ENCODE measurements around the gene PRKCE. TPM values are rescaled to one million over a fixed set of nuclear protein-coding genes. Genes with fewer than 3 reads are reported as not detected.

Gene PRKCE
- total RNA-seq, 1 donor from 2014 or later: 12.0 TPM

DNA sequence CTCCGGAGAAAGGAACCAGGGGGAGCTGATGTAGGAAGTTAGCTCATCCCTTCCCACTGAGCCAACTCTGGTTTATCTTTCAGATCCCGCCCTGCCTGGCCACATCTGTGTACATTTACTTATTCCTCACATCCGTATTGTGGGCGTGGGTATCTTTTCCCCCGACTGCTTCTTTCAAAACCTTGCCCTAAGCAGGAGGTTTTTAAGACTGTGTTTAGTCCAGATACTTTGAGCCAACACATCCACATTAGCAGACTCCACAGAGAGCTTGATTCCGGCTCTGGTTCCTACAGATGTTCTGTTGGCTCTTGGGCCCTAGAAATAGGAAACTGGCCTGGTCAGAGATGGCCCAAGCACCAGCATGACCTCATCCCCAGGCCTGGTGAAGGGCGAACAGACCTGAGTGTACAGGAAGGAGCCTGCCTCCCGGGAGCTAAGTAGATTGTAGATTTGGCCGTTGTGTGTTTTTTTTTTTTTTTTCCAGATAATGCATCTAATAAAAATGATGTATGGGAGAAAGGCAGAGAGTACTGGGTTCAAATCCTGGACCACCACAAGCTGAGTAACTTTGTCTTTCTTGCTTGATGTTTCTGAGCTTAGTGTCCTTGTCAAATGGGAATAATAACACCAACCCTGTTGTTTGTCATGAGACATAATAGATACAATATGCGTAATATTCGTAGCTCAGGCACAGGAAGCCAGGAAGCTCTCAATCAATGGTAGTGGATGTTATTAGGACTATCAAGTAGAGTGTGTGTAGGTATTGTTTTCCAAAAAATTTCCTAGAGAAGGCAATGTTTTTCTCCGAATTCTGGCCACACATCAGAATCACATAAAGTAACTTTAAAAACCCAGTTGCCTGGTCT lies 92.3 kb downstream of the PRKCE start:
- Mint-ChIP-seq H3K4me1 (ENCODE audit: low read depth) (peaks cover 4% of the 10 kb centered on the region), H3K9me3 (ENCODE audit: low read depth) (peaks cover 8% of the 10 kb centered on the region), H3K4me3 (ENCODE audit: unreplicated experiment) (no peak overlapping the region), H3K36me3 (ENCODE audit: low read depth) (peaks cover 7% of the 10 kb centered on the region), H3K27me3 (ENCODE audit: low read depth) (no peaks in the 10 kb centered on the region), H3K27ac (ENCODE audit: unreplicated experiment) (no peak overlapping the region)
- no peak for DNase-seq (ENCODE audit: low spot score)
- TF ChIP-seq, protein P1, sequence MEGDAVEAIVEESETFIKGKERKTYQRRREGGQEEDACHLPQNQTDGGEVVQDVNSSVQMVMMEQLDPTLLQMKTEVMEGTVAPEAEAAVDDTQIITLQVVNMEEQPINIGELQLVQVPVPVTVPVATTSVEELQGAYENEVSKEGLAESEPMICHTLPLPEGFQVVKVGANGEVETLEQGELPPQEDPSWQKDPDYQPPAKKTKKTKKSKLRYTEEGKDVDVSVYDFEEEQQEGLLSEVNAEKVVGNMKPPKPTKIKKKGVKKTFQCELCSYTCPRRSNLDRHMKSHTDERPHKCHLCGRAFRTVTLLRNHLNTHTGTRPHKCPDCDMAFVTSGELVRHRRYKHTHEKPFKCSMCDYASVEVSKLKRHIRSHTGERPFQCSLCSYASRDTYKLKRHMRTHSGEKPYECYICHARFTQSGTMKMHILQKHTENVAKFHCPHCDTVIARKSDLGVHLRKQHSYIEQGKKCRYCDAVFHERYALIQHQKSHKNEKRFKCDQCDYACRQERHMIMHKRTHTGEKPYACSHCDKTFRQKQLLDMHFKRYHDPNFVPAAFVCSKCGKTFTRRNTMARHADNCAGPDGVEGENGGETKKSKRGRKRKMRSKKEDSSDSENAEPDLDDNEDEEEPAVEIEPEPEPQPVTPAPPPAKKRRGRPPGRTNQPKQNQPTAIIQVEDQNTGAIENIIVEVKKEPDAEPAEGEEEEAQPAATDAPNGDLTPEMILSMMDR (IDR thresholded peaks at IDR 0.05): no peak

DNA sequence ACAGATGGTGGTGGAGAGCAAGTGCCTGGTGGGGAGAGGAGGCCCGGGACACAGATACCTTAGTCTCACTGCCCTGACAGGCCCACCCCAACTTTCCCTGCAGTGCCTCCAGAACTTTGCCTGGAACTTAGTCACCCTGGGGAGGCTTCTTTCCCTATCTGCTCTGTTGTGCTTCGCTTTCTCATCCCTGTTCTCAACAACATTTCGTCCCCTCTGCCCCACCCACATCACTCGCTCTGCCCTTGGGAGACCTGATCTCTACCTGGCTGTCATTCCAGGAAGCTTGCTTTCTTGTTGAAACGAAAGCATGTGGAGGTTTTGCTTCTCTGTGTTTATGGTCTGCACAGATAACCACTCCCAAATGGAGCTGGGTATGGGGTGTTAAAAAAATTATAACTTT lies 93.8 kb downstream of the PRKCE start:
- no peak overlapping the region for H3K27ac Mint-ChIP-seq (ENCODE audit: unreplicated experiment)
- H3K9me3 Mint-ChIP-seq (ENCODE audit: low read depth): peaks cover 8% of the 10 kb centered on the region
- H3K27me3 Mint-ChIP-seq (ENCODE audit: low read depth): no peaks in the 10 kb centered on the region
- H3K4me1 Mint-ChIP-seq (ENCODE audit: low read depth): peaks cover 4% of the 10 kb centered on the region
- H3K36me3 Mint-ChIP-seq (ENCODE audit: low read depth): peaks cover 7% of the 10 kb centered on the region
- DNase-seq (ENCODE audit: low spot score): no peak
- H3K4me3 Mint-ChIP-seq (ENCODE audit: unreplicated experiment): no peak overlapping the region
- TF ChIP-seq, protein P1 (IDR thresholded peaks at IDR 0.05): no peak

DNA sequence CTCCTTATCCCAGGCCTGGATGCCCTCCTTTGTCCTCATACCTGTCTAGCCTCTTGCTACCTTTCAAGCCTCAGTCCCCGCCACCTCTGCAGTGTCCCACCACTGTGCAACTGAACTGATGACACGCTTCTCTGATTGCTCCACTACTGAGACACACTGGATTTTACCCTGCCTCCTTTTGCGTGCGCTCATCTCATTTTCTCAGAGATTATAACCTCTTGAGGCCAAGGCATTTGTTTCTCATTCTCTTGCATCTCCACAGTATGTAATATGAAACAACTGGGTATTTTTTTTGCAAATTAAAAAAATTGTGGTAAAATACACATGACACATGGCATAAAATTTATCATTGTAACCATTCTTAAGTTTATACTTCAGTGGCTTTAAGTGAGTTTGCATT lies 95.4 kb downstream of the PRKCE start:
- no peak for DNase-seq (ENCODE audit: low spot score)
- Mint-ChIP-seq H3K27me3 (ENCODE audit: low read depth) (no peaks in the 10 kb centered on the region), H3K4me1 (ENCODE audit: low read depth) (no peaks in the 10 kb centered on the region), H3K4me3 (ENCODE audit: unreplicated experiment) (no peak overlapping the region), H3K9me3 (ENCODE audit: low read depth) (peaks cover 8% of the 10 kb centered on the region), H3K36me3 (ENCODE audit: low read depth) (peaks cover 7% of the 10 kb centered on the region), H3K27ac (ENCODE audit: unreplicated experiment) (no peak overlapping the region)
- TF ChIP-seq, protein P1 (IDR thresholded peaks at IDR 0.05): no peak

- TF ChIP-seq, protein P1 (IDR thresholded peaks at IDR 0.05): no peak
- Mint-ChIP-seq H3K4me1 (ENCODE audit: low read depth) (no peaks in the 10 kb centered on the region), H3K36me3 (ENCODE audit: low read depth) (peaks cover 7% of the 10 kb centered on the region), H3K27ac (ENCODE audit: unreplicated experiment) (no peak overlapping the region), H3K27me3 (ENCODE audit: low read depth) (no peaks in the 10 kb centered on the region), H3K4me3 (ENCODE audit: unreplicated experiment) (no peak overlapping the region), H3K9me3 (ENCODE audit: low read depth) (peaks cover 8% of the 10 kb centered on the region)
- no peak for DNase-seq (ENCODE audit: low spot score)
Observed at GRCh38 chr2:45747363-45747762, 95.9 kb downstream of the PRKCE start.

DNA sequence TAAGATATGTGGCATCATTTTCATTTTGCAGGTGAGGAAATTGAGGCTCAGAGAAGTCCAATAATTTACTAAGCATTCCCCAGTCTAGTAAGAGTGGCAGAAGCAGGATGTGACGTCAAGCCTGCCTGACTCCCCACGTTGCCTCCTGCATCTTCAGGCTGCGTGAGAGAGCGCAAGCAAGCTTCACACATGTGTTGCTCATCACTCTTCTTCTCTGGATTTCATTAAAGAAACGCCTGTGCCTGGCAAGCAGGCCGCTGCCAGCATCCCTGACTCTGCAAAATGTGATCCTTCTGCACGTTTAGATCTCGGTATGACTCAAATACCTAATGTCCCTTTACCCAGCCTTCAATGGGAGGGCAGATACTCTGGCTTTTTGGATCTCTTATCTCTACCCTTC lies 96.8 kb downstream of the PRKCE start:
- Mint-ChIP-seq H3K4me1 (ENCODE audit: low read depth) (no peaks in the 10 kb centered on the region), H3K9me3 (ENCODE audit: low read depth) (peaks cover 8% of the 10 kb centered on the region), H3K36me3 (ENCODE audit: low read depth) (peaks cover 7% of the 10 kb centered on the region), H3K27ac (ENCODE audit: unreplicated experiment) (no peak overlapping the region), H3K27me3 (ENCODE audit: low read depth) (no peaks in the 10 kb centered on the region), H3K4me3 (ENCODE audit: unreplicated experiment) (no peak overlapping the region)
- TF ChIP-seq, protein P1 (IDR thresholded peaks at IDR 0.05): no peak
- no peak for DNase-seq (ENCODE audit: low spot score)
